A549 (cell line): ENCODE results near the gene ZNF710. TPM values are rescaled to one million over a fixed set of nuclear protein-coding genes. Genes with fewer than 3 reads are reported as not detected.

Experiments used
- ATAC-seq, 2 experiments: fragments of 200-7000 bp in 1 of 2; fragments of >200 bp in 1 of 2; cut with Nextera tagmentation in 1 of 2; cut with Tn5 transposase in 1 of 2; 3 replicates each; pipeline versions ENCODE4 v1.8.0 to v1.9.1; 2018 to 2020; ENCODE audit warnings: mild to moderate bottlenecking in 1 of 2, moderate library complexity in 1 of 2
- CTCF ChIA-PET: fragments of 300-600 bp; sonication (Branson Sonifier 250); formaldehyde crosslinking; extraction: SDS; loops from one replicate; lab custom pipeline; 2021; ENCODE audit warnings: antibody characterized with exemption, inconsistent platforms; lab: Yijun Ruan, JAX
- POLR2A ChIA-PET: fragments of 350-600 bp; formaldehyde crosslinking; extraction: SDS; loops from one replicate; lab custom pipeline; 2021; ENCODE audit warnings: antibody characterized with exemption, inconsistent platforms; lab: Yijun Ruan, JAX
- DNase-seq, 2 experiments: peaks; one replicate each; pipeline versions ENCODE4 v3.0.0 to v3.0.0-alpha.2; 2011 to 2016; ENCODE audit warnings: low read depth in 1 of 2, low spot score in 1 of 2
- FAIRE-seq: peaks from 2 replicates; lab custom pipeline; 2011; peaks lifted over from hg19 to GRCh38; lab: Jason Lieb, UNC
- H3K27ac ChIP-seq, 2 experiments: fragments of >200 bp; sonication (Bioruptor Twin); formaldehyde crosslinking; 3 replicates each; pipeline ENCODE4 v1.5.1; 2016 to 2017
- H3K4me1 ChIP-seq: fragments of >200 bp; sonication (Bioruptor Twin); formaldehyde crosslinking; 3 replicates; pipeline ENCODE4 v1.6.1; 2016
- H3K4me2 ChIP-seq: fragments of >200 bp; sonication (Bioruptor Twin); formaldehyde crosslinking; 3 replicates; pipeline ENCODE4 v1.6.1; 2016
- H3K4me3 ChIP-seq: fragments of >200 bp; sonication (Bioruptor Twin); formaldehyde crosslinking; 3 replicates; pipeline ENCODE4 v1.5.1; 2016
- H3K9me3 ChIP-seq: fragments of >200 bp; sonication (Bioruptor Twin); formaldehyde crosslinking; 3 replicates; pipeline ENCODE4 v1.6.1; 2016
- ATOH8 ChIP-seq: fragments of 250-450 bp; sonication (Bioruptor Pico); IDR thresholded peaks from 2 replicates; pipeline ENCODE4 v1.5.0; 2020; ENCODE audit warnings: low read depth, mild to moderate bottlenecking, moderate library complexity
- CHD2 ChIP-seq: fragments of 150-350 bp; IDR thresholded peaks from 2 replicates; pipeline ENCODE4 v1.6.1; 2014; ENCODE audit warnings: low read length; ENCODE audit not compliant: partially characterized antibody
- CHD4 ChIP-seq: fragments of 200-600 bp; sonication (generic); IDR thresholded peaks from 2 replicates; pipeline ENCODE4 v1.6.1; 2016; ENCODE audit warnings: antibody characterized with exemption, mild to moderate bottlenecking, borderline replicate concordance
- CTCF ChIP-seq: fragments of >200 bp; sonication (Bioruptor Twin); formaldehyde crosslinking; IDR thresholded peaks from 3 replicates; pipeline ENCODE4 v1.5.1; 2016
- EHF ChIP-seq: fragments of 250-450 bp; sonication (Bioruptor Pico); IDR thresholded peaks from 2 replicates; pipeline ENCODE4 v1.5.0; 2020; ENCODE audit warnings: mild to moderate bottlenecking
- HES2 ChIP-seq: fragments of >200 bp; sonication (Bioruptor Twin); formaldehyde crosslinking; IDR thresholded peaks from 2 replicates; pipeline ENCODE4 v1.6.1; 2016
- HEYL ChIP-seq: fragments of 250-450 bp; sonication (Bioruptor Pico); IDR thresholded peaks from 2 replicates; pipeline ENCODE4 v1.8.0; 2021; ENCODE audit warnings: mild to moderate bottlenecking, moderate library complexity
- HOXA7 ChIP-seq: fragments of 250-450 bp; sonication (Bioruptor Pico); IDR thresholded peaks from 2 replicates; pipeline ENCODE4 v1.5.0; 2020; ENCODE audit warnings: mild to moderate bottlenecking, moderate library complexity
- JUN ChIP-seq, 2 experiments: fragments of >200 bp; sonication (Bioruptor Twin); formaldehyde crosslinking; IDR thresholded peaks; 2 replicates in 1 of 2; 3 replicates in 1 of 2; pipeline ENCODE4 v1.6.1; 2016 to 2017
- KDM1A ChIP-seq: fragments of 200-600 bp; sonication (generic); IDR thresholded peaks from 2 replicates; pipeline ENCODE4 v1.6.1; 2016; ENCODE audit warnings: low read depth, mild to moderate bottlenecking
- MAFK ChIP-seq: fragments of 450-650 bp; IDR thresholded peaks from 2 replicates; pipeline ENCODE4 v1.6.1; 2014; ENCODE audit not compliant: partially characterized antibody
- NFE2L2 ChIP-seq: fragments of 150-350 bp; conservative IDR thresholded peaks from 2 replicates; pipeline ENCODE4 v1.6.1; 2014; ENCODE audit warnings: low read length
- NPAS2 ChIP-seq: fragments of 250-450 bp; sonication (Bioruptor Pico); IDR thresholded peaks from 2 replicates; pipeline ENCODE4 v1.8.0; 2022; ENCODE audit warnings: mild to moderate bottlenecking, moderate library complexity, borderline replicate concordance
- PHF8 ChIP-seq: fragments of 200-600 bp; sonication (generic); IDR thresholded peaks from 2 replicates; pipeline ENCODE4 v1.6.1; 2016; ENCODE audit warnings: low read depth, mild to moderate bottlenecking, antibody characterized with exemption, moderate library complexity, borderline replicate concordance
- POLR2AphosphoS2 ChIP-seq: conservative IDR thresholded peaks from 2 replicates; pipeline ENCODE4 v1.6.1; 2012; ENCODE audit warnings: low read length, improper control_type of control experiment, inconsistent platforms
- RCOR1 ChIP-seq: fragments of 150-350 bp; IDR thresholded peaks from 2 replicates; pipeline ENCODE4 v1.6.1; 2014; ENCODE audit warnings: antibody characterized with exemption, low read length, low read depth
- SMC3 ChIP-seq: fragments of >200 bp; sonication (Bioruptor Twin); formaldehyde crosslinking; IDR thresholded peaks from 3 replicates; pipeline ENCODE4 v1.6.1; 2018; ENCODE audit warnings: inconsistent platforms
- TFCP2L1 ChIP-seq: fragments of 250-450 bp; sonication (Bioruptor Pico); IDR thresholded peaks from 2 replicates; pipeline ENCODE4 v1.5.0; 2021; ENCODE audit warnings: mild to moderate bottlenecking
- TP53 ChIP-seq: fragments of 250-450 bp; sonication (Bioruptor Pico); IDR thresholded peaks from 2 replicates; pipeline ENCODE4 v1.5.0; 2021; ENCODE audit warnings: mild to moderate bottlenecking, moderate library complexity
- USF2 ChIP-seq: fragments of 450-650 bp; IDR thresholded peaks from 2 replicates; pipeline ENCODE4 v1.6.1; 2014; ENCODE audit warnings: antibody characterized with exemption
- ZFP36 ChIP-seq: fragments of 450-650 bp; IDR thresholded peaks from 2 replicates; pipeline ENCODE4 v1.6.1; 2014; ENCODE audit warnings: borderline replicate concordance; ENCODE audit not compliant: partially characterized antibody
- ZSCAN20 ChIP-seq: fragments of 250-450 bp; sonication (Bioruptor Pico); IDR thresholded peaks from 2 replicates; pipeline ENCODE4 v1.8.0; 2022; ENCODE audit warnings: mild to moderate bottlenecking, moderate library complexity
- WGBS: methylation state at CpG from one replicate; pipeline ENCODE4 v1.1.6; 2017; ENCODE audit errors: missing lambda C conversion rate; 5-methylcytosine and 5-hydroxymethylcytosine counted together
- polyA plus RNA-seq, 4 experiments: library from polyadenylated mRNA; depleted of rRNA in 3 of 4; stranded (reverse); fragments of >200 nt; fragmentation: RNase III in 1 of 4; extraction: RNeasy Plus Mini Kit Qiagen cat#74134 plus additional on column Dnase treatment in 1 of 4; gene quantifications; 2 replicates in 3 of 4; 3 replicates in 1 of 4; pipeline ENCODE4 v1.2.3, GENCODE V29; 2011 to 2017

Gene ZNF710
- polyA plus RNA-seq, 2 of the 4 experiments (the other 2 are of a cell fraction) = 2.6 to 7.8 TPM

DNA sequence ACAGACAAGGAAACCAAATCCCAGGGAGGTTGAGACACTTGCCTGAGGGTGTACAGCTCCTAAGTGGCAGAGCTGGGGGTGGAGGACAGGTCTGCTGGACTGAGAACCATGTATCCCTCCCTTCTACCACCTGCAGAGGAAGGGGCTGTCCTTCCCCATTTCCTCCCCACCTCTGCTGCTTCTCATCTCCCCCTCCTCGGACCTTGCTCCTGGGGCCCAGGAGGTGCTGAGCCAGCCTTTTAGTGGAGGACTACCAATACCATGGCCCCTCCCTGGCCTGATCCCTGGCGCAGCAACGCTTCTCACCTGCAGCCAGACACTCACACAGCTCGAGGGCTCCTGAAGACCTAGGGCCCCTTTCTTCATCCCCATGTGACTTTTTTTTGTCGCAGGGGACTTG lies 50.8 kb downstream of the ZNF710 start:
- POLR2A ChIA-PET = no interaction called here
- H3K4me1 ChIP-seq = peaks cover 9% of the 10 kb centered on the region
- H3K4me3 ChIP-seq = no peak overlapping the region
- no peaks in the 10 kb centered on the region for H3K9me3 ChIP-seq
- FAIRE-seq (no peak), DNase-seq (no peak), ATAC-seq (no peak)
- no peak overlapping the region for H3K4me2 ChIP-seq
- 78% methylated on average over 5 of the region's 5 CpGs for WGBS
- TF ChIP-seq HEYL = no peak
- no peak for TF ChIP-seq CTCF
- no peak for TF ChIP-seq HOXA7 (CRISPR knock-in tag)
- TF ChIP-seq JUN (IDR thresholded peaks at IDR 0.05) = no peak
- TF ChIP-seq ATOH8 (CRISPR knock-in tag) = no peak
- no peak for TF ChIP-seq NPAS2 (CRISPR knock-in tag)
- no peak for TF ChIP-seq POLR2AphosphoS2
- TF ChIP-seq CHD4 = no peak
- TF ChIP-seq EHF = no peak
- no peak for TF ChIP-seq NFE2L2
- TF ChIP-seq HES2 = no peak
- TF ChIP-seq, all 56 proteins: peak for 0
- CTCF ChIA-PET = interaction anchor here (1.0 to 5.0 kb wide), 8 partner anchors 9 to 312 kb away, joined by 3 to 34 read pairs (median 3); no protein-coding TSS in a partner anchor
- H3K27ac ChIP-seq = no peak overlapping the region

- DNase-seq = no peak
- H3K27ac ChIP-seq = no peak overlapping the region; a peak in 1 of 6 replicates
- no peak for FAIRE-seq
- no peak overlapping the region for H3K4me2 ChIP-seq
- no peaks in the 10 kb centered on the region for H3K9me3 ChIP-seq
- ChIA-PET POLR2A (no interaction called here), CTCF (interaction anchor here (0.6 to 4.3 kb wide), 7 partner anchors 17 to 91 kb away, joined by 3 to 25 read pairs (median 3); no protein-coding TSS in a partner anchor)
- no peak for TF ChIP-seq HES2
- no peak for TF ChIP-seq TP53
- TF ChIP-seq CHD2 = no peak
- no peak for TF ChIP-seq KDM1A
- TF ChIP-seq ZSCAN20 = no peak
- no peak for TF ChIP-seq USF2
- TF ChIP-seq PHF8 = no peak
- no peak for TF ChIP-seq CHD4
- no peak for TF ChIP-seq TFCP2L1
- TF ChIP-seq MAFK = no peak
- TF ChIP-seq RCOR1 = no peak
- no peak for TF ChIP-seq SMC3
- no peak for TF ChIP-seq HEYL
- TF ChIP-seq JUN (IDR thresholded peaks at IDR 0.05) = no peak
- TF ChIP-seq ZFP36 = no peak
- TF ChIP-seq EHF = no peak
- H3K4me1 ChIP-seq = peaks cover 9% of the 10 kb centered on the region
- H3K4me3 ChIP-seq = no peak overlapping the region
- no peak for ATAC-seq
- 88% methylated on average over 14 of the region's 14 CpGs for WGBS
Observed at GRCh38 chr15:90053685-90054466, 52.8 kb downstream of the ZNF710 start.
